GM21717 (cell line): Measurements from ENCODE around the gene FRMD4B.
"Not testable (repeated sequence)": the region's sequence is repeated elsewhere in the genome, so short reads cannot be mapped to it uniquely, and the experiment has no call there.

Experiments used
- ATAC-seq: cut with Tn5 transposase; IDR thresholded peaks from one replicate; pipeline ENCODE4 v1.9.1; 2021; ENCODE audit warnings: mild to moderate bottlenecking, moderate library complexity; ENCODE audit not compliant: unreplicated experiment

Gene FRMD4B

GRCh38 chr3:69251078-69251805 lies 134.6 kb downstream of the FRMD4B start:
- ATAC-seq: no peak

GRCh38 chr3:69250014-69250413 lies 135.9 kb downstream of the FRMD4B start:
- no peak for ATAC-seq

- ATAC-seq: no peak
Measured at GRCh38 chr3:69249001-69249400, 136.9 kb downstream of the FRMD4B start.

GRCh38 chr3:69248436-69248835 lies 137.5 kb downstream of the FRMD4B start:
- no peak for ATAC-seq

GRCh38 chr3:69246612-69247011 lies 139.3 kb downstream of the FRMD4B start:
- ATAC-seq: no peak

GRCh38 chr3:69244039-69244438 lies 141.8 kb downstream of the FRMD4B start:
- no peak for ATAC-seq

- no peak for ATAC-seq
Measured at GRCh38 chr3:69241769-69242168, 144.1 kb downstream of the FRMD4B start.

- peak; percentile 65 for ATAC-seq
Measured at GRCh38 chr3:69240651-69241568, 145.0 kb downstream of the FRMD4B start.

GRCh38 chr3:69239063-69239462 lies 146.8 kb downstream of the FRMD4B start:
- ATAC-seq: no peak

- no peak for ATAC-seq
Measured at GRCh38 chr3:69236812-69237707, 148.8 kb downstream of the FRMD4B start.

GRCh38 chr3:69235882-69236281 lies 150.0 kb downstream of the FRMD4B start:
- ATAC-seq: no peak

GRCh38 chr3:69235227-69235626 lies 150.7 kb downstream of the FRMD4B start:
- not testable (repeated sequence) for ATAC-seq

GRCh38 chr3:69232482-69232881 lies 153.4 kb downstream of the FRMD4B start:
- ATAC-seq: no peak

- no peak for ATAC-seq
Measured at GRCh38 chr3:69231929-69232440, 153.9 kb downstream of the FRMD4B start.

GRCh38 chr3:69226071-69226470 lies 159.8 kb downstream of the FRMD4B start:
- ATAC-seq: no peak

- no peak for ATAC-seq
Measured at GRCh38 chr3:69219101-69219708, 166.7 kb downstream of the FRMD4B start.

GRCh38 chr3:69218079-69218478 lies 167.8 kb downstream of the FRMD4B start:
- no peak for ATAC-seq

GRCh38 chr3:69216981-69217380 lies 168.9 kb downstream of the FRMD4B start:
- ATAC-seq: no peak

- ATAC-seq: no peak
Measured at GRCh38 chr3:69214241-69214640, 171.6 kb downstream of the FRMD4B start.

GRCh38 chr3:69212411-69213160 lies 173.3 kb downstream of the FRMD4B start:
- peak; percentile 89 for ATAC-seq
